GM19463 (cell line): ENCODE results near the gene MT1H.
"Not testable (repeated sequence)": the region's sequence is repeated elsewhere in the genome, so short reads cannot be mapped to it uniquely, and the experiment has no call there.

ENCODE experiments used
- ATAC-seq: cut with Tn5 transposase; IDR thresholded peaks from one replicate; pipeline ENCODE4 v1.9.1; 2021; ENCODE audit warnings: mild to moderate bottlenecking, moderate library complexity; ENCODE audit not compliant: unreplicated experiment

The MT1H gene

DNA sequence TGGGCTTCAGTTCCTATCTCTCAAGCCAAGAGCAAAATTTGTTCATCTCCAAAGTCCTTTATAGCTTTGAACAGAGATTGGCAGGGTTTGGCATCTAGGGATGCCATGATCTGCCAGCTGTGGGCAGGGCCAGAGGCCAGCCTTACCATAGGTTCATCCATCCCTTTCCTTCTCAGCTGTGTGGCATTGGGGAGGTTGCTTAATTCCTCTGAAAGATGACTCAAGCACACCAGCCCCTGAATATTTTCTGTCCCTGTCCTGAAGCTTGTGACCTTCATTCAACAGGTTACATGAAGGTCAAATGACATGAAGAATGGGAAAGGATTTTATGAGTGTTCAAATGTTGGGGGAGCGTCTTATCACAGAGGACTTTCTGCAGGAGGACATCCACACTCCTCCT, 5.1 kb upstream of the MT1H start:
- ATAC-seq, result no peak

DNA sequence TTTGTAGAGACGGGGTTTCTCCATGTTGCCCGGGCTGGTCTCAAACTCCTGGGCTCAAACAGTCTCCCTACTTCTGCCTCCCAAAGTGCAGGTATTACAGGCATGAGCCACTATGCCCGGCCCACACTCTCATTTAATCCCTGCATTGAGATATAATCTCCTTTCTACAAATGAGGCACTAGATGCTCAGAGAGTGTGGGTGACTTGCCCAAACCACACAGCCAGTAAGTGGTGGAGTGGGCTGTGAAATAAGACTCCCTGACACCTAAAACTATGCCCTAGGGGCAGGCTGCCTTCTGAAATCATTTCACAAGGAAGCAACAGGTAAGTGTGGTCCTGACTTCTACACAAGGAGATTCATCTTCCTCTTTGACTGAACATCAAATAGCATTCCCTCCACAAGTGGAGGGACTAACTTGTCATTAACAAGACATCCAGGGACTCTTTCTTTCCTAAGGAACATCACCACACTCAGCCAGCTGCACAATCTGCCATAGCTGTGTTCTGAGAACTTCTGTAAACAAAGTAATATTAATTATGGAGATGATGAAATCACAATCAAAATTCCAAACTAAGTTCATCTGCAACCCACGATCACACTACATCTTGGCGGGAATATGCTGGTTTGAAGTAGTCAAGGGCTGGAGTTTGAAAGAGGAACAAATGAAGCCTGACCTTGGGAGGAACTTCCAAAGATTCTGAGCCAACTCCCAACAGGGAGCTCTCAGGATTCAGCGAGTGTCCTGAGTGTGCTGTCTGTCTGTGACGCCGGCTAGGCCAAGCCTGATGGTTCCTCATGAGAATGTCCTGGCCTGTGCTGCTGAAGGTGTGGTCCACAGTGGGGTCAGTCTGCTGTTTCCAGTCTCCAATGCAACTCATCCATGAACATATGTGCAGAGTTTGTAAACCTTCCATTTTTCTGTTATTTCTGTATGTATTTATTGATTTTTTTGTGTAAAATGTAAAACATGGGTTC, 4.0 kb upstream of the MT1H start:
- ATAC-seq, result not testable (repeated sequence)

DNA sequence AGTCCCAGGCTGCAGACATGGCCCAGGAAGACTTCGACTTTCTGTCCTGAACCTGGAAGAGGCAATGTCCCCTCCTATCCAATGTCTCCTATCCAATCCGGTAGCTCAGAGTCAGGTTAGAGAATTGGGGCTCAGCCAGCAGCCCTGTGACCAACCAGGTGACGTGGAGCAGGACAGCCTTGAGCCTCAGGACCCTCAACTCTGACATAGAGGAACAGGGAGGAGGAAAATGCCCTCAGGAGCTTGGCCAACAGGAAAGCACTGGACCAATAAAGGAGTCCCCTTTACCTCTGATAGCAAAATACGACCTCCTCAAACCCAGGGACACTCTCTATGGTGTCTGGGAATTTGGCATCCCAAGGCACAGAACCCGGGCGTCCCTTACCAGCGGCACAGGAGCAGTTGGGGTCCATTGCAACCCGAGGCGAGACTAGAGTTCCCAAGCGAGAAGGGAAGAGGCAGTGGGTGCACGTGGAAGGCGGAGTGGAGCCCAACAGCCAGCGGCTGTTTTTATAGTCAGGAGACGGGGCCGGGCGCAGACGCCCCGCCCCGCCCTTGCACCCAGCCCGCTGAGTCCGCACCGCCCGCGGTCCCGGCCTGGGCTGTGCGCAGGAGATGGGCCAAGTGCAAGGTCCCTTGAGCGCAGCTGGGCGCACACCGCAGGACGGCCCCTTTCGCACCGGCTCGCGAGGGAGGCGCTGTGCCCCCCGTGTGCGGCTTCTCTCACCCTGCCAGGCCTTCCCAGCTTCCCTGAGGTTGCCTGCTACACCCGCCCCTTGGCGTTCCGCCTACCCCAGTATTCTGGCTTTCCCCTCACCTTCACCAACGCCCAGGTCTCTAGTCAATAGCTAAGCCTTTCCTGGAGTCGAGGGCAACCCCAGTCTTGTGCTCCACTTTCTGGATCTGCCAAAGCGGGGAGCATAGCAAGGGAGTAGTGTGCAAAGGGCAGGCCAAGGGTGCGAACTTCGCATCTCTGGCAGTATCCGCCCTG, 1.7 kb upstream of the MT1H start, which contains the start of gene MT1G:
Gene MT1G, minus strand, starts transcription at position 485 of the 991 bp plus-strand sequence. Its CDS starts 72 bp downstream, at position 413.
- ATAC-seq, result no peak

DNA sequence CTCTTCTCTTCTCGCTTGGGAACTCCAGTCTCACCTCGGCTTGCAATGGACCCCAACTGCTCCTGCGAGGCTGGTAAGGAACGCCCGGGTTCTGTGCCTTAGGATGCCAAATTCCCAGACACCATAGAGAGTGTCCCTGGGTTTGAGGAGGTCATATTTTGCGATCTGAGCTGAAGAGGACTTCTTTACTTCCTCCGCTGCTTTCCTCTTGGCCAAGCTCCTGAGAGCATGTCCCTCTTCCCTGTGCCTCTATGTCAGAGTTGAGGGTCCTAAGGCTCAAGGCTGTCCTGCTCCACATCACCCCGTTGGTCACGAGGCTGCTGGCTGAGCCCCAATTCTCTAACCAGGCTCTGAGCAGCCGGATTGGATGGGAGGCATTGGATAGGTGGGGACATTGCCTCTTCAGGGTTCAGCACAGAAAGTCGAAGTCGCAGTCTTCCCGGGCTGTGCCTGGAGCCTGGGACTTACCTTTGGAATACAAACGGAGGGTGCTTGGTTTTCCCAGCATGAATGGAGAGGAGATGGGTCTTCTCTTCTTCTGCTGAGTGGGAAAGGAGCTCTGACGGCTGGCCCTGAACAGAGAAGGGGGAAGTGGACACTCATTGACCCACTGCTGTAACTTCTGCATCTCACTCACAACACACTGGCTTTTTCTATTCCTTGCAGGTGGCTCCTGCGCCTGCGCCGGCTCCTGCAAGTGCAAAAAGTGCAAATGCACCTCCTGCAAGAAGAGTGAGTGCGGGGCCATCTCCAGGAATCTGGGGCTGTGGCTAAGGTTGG, 416 bp downstream of the MT1H start:
- ATAC-seq, result no peak

DNA sequence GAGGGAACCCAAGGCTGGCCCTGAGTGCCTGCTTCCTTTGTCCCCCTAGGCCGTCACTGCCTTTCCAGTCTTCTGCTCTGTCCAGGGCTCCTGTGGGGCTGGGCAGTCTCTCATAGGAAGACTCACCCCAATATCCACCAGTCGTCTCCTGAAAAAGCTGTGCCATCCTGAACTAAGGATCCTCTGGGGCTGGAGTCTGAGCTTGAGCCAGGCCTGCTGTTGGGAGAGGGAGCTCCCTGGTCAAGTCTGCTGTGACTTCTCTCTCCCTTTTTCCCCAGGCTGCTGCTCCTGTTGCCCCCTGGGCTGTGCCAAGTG, 963 bp downstream of the MT1H start:
- no peak for ATAC-seq

DNA sequence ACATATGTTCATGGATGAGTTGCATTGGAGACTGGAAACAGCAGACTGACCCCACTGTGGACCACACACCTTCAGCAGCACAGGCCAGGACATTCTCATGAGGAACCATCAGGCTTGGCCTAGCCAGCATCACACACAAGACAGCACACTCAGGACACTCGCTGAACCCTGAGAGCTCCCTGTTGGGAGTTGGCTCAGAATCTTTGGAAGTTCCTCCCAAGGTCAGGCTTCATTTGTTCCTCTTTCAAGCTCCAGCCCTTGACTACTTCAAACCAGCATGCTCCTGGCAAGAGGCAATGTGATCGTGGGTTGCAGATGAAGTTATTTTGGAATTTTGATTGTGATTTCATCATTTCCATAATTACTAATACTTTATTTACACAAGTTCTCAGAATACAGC, 2.1 kb downstream of the MT1H start:
- not testable (repeated sequence) for ATAC-seq

DNA sequence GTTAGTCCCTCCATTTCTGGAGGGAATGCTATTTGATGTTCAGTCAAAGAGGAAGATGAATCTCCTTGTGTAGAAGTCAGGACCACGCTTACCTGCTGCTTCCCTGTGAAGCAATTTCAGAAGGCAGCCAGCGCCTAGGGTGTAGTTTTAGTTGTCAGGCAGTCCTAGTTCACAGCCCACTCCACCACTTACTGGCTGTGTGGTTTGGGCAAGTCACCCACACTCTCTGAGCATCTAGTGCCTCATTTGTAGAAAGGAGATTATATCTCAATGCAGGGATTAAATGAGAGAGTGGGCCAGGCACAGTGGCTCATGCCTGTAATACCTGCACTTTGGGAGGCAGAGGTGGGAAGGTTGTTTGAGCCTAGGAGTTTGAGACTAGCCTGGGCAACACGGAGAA, 2.6 kb downstream of the MT1H start:
- not testable (repeated sequence) for ATAC-seq

DNA sequence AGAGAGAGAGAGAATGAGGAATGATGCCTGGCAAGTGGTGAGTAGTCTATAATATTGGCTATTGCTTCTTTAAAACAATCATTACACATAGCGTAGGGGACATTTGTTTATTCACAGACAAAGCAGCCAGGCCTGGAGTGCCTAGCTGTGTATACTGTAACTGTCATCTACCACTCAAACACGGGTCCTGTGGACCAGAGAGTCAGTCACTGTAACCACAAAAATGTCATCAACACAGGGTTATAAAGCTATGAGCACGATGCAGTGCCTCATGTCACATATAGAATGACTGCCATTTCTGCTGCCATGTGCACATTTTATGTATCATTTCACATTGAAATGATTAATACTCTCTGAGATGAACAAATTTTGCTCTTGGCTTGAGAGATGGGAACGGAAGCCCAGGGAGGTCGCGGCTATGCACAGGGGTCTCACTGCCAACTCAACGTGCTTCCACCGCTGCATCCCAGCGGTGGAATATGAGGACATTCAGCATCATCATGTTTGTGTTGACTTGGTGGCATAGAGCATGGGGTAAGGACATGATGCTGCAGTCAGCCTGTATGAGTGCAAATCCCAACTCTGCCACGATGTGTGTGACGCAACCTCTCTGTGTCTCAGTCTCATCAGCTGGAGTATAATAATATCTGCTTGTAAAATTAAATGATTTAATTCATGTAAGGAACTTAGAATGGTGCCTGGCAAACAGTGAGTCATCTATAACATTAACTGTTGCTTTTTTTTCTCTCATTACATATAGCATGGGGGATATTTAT, 3.3 kb downstream of the MT1H start:
- no peak for ATAC-seq

DNA sequence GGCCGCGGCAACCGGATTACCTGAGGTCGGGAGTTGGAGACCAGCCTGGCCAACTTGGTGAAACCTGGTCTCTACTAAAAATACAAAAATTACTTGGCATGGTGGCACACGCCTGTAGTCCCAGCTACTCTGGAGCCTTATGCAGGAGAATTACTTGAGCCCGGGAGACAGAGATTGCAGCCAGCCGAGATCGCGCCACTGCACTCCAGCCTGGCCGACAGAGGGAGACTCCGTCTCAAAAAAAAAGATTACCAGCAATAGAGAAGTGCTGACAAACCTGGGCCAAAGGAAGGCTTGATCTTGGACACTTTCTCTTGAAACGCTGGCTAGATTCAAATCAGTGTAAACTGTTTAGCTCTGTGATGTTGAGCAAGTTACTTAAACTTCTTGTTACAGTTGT, 4.3 kb downstream of the MT1H start:
- ATAC-seq, result no peak

DNA sequence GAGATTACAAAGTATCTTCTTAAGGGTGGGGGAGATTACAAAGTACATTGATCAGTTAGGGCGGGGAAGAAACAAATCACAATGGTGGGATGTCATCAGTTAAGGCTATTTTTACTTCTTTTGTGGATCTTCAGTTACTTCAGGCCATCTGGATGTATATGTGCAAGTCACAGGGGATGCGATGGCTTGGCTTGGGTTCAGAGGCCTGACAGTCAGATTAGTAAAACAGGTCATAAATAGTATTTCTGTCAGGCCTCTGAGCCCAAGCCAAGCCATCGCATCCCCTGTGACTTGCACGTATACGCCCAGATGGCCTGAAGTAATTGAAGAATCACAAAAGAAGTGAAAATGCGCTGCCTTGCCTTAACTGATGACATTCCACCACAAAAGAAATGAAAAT, 5.0 kb downstream of the MT1H start:
- not testable (repeated sequence) for ATAC-seq

DNA sequence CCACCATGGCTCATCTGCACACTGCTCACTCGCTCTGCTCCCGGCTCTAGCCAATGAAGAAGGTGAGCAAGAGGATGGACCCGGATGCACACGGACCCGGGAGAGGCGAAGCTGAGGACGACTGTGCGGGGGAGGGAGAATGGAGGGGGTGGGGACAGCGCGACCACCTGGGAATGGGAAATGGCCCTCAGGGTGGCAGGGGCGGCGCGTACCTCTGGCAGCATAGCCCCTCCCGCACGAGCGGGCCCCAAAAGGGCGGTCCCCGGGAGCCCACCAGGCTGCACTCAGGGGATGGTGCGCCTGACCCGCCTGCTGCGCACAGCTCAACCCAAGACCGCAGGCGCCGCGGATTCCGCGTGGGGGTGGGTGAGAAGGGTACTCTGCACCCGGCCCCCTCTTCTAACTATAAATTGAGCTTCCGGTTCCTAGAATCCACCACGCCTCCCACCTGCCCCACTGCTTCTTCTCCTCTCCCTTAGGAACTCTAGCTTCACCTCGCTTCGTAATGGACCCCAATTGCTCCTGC, 6.1 kb downstream of the MT1H start:
- ATAC-seq, result no peak

DNA sequence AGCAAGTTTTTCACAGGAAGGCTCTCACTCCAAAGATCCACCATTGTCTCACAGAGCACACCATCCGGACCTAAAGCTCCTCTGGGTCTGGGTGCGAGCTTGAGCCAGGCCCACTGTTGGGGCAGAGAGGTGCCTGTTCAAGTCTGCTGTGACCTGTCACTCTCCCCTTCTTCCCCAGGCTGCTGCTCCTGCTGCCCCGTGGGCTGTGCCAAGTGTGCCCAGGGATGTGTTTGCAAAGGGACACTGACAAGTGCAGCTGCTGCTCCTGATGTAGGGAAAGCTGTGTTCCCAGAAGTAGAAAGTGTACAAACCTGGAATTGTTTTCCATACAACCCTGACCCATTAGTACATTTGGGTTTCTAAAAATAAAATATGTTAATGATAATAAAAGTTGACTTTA, 7.9 kb downstream of the MT1H start:
- no peak for ATAC-seq

DNA sequence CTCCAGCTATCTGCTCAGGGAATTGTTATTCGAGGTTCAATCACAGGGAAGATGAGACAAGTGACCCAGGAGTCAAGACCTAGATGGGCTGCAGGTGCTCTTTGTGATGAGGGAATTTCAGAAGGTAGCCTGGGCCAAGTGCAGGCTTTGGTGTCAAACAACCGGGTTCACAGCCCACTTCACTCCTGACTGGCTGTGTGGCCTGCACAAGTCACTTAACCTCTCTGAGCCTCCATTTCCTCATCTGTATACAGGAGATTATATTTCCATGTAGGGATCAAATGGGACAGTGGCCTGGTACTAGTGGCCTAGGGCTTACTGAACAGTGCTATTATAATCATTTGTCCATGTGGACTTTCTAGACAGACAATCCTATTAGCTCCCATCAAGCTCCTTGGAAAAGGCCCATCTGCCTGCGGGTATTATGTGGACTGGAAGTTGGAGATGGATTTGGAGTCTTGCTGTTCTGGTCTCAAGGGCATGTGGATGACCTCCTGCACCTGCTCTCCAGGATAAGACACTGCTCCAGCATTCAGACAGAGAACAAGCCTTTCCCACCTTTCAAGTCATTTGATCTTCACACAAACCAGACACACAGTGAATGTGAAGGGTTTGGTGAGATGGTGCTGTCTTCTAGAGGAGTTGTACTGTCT, 9.6 kb downstream of the MT1H start:
- ATAC-seq, result no peak

DNA sequence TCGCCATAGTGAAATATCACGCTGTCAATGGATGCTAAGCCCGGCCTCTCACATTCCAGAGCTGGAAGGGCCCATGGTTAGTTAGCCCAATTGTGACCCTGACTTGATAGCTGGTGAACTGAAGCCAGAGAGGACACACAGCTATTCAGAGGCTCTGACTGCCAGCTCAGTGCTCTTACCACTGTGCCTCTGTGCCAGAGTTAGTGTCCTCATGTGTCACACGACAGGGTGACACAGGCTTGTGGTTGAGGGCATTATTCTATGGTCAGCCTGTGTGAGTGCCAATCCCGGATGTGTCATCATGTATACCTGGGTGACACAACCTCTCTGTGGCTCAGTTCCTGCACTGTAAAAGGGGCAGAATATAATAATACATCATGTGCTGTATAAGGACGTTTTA, 10.2 kb downstream of the MT1H start:
- ATAC-seq, result no peak

DNA sequence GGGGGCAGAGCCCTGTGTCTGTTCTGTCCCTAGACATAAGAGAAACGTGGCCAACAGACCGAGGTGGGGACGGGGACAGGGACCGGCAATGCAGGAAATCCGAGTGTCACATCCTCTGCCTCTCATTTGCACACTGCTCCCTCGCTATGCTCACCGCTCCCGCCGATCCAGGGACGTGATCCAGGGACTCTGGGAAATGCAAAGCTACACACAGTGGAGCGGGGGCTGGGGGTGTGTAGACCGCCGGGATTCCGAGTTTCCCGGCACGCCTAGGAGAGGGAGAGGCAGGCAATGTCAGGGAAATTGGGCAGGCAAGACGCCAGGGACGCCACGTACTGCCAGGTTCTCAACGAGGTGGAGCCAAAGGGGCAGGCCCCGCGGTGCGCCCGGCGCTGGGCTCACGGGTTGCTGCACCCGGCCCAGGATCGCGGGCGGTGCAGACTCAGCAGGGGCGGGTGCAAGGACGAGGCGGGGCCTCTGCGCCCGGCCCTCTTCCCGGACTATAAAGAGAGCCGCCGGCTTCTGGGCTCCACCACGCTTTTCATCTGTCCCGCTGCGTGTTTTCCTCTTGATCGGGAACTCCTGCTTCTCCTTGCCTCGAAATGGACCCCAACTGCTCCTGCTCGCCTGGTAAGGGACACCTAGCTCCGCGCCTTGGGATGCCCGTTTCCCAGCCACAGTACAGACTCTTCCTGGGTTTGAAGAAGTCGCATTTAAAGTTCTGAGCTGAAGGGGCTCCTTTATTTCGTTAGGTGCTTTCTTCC, 12.5 kb downstream of the MT1H start, which contains the start of gene MT1X:
Gene MT1X, plus strand, starts transcription at position 532 of the 764 bp plus-strand sequence. Its CDS starts 71 bp downstream, at position 603.
- ATAC-seq, result peak; percentile 99

DNA sequence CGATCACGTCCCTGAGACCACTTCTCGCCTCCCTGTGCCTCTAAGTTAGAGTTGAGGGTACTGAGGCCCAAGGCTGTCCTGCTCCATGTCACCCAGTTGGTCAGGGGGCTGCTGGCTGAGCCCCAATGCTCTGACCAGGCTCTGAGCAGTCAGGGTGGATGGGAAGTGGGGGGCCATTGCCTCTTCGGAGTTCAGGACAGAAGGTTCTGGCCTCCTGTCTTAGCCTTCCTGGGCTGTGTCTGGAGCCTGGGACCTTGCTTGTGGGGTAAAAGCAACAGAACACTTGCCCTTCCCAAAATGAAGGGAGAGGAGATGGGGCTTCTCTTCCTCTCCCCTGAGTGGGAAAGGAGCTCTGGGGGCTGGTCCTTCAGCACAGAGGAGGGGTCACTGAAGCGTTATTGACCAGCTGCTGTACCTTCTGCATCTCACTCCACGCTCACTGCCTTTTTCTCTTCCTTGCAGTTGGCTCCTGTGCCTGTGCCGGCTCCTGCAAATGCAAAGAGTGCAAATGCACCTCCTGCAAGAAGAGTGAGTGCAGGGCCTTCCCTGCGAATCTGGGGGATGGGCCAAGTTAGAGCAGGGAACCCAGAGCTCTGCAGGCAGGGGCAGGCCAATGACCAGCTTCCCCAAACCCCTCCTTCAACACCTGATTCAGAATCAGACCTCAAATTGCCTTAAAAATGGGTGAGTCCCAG, 13.2 kb downstream of the MT1H start:
- peak; percentile 5 for ATAC-seq

DNA sequence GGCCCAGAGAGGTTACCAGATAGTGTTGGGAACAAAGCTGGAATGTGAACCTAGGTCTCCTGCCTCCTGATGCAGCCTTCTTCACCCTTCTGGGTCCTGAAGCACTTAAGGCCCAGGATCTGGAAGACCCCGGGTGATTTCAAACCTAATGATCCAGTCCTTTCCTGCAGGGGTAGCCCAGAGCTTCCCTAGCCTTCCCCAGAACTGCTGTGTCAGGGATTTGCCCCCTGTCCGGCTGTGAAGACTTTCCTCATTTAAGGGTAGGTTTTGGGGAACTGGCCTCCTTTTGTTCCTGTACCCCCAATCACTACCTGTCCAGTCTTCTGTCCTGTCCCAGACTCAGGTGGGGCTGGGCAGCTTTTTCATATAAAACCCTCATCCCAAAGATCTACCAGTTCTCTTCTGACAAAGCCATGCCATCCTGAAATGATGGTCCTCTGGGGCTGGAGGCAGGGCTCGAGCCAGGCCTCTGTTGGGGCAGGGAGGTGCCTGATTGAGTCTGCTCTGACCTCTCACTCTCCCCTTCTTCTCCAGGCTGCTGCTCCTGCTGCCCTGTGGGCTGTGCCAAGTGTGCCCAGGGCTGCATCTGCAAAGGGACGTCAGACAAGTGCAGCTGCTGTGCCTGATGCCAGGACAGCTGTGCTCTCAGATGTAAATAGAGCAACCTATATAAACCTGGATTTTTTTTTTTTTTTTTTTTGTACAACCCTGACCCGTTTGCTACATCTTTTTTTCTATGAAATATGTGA, 14.0 kb downstream of the MT1H start:
- ATAC-seq, result no peak
